Vagina (tissue), 2 donors: ENCODE measurements around the gene GUCY1A1.

Experiments
- POLR2AphosphoS5 ChIP-seq, 2 donors: sonication (generic); formaldehyde crosslinking; IDR thresholded peaks; one replicate each; pipeline ENCODE4 v1.9.0; 2017; ENCODE audit warnings: antibody characterized with exemption in 2 of 2, mild to moderate bottlenecking in 2 of 2, low read depth in 1 of 2; ENCODE audit not compliant: insufficient read depth in 1 of 2
- TF ChIP-seq, protein P1 (sequence below), 3 experiments: fragments of 450-650 bp in 2 of 3; fragments of 200-600 bp in 1 of 3; sonication (generic) in 1 of 3; IDR thresholded peaks; one replicate each; pipeline ENCODE4 v1.5.1; 2017 to 2019; ENCODE audit warnings: antibody characterized with exemption in 3 of 3, mild to moderate bottlenecking in 2 of 3, moderate library complexity in 2 of 3

DNA sequence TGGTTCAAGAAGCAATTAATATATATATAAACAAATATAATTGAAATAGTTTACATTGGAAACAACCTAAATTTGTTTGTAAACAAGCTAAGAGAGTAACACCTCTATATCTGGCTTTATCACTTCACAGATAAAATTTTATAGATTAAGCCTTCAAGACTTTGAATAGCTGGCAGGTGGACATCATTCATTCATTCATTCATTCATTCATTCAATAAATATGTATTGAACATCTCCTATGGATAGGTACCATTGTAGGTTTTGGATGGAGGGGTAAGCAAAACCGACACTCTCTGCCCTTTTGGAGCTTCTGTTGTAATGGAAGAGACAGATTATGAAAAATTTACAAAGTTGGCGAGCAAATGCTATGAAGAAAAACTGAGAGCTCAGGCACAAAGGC is 35.2 kb downstream of the GUCY1A1 start:
- no peak for TF ChIP-seq POLR2AphosphoS5 (IDR thresholded peaks at IDR 0.05; ENCODE audit: insufficient read depth in 1 of 2, low read depth in 1 of 2)
- TF ChIP-seq, protein P1, sequence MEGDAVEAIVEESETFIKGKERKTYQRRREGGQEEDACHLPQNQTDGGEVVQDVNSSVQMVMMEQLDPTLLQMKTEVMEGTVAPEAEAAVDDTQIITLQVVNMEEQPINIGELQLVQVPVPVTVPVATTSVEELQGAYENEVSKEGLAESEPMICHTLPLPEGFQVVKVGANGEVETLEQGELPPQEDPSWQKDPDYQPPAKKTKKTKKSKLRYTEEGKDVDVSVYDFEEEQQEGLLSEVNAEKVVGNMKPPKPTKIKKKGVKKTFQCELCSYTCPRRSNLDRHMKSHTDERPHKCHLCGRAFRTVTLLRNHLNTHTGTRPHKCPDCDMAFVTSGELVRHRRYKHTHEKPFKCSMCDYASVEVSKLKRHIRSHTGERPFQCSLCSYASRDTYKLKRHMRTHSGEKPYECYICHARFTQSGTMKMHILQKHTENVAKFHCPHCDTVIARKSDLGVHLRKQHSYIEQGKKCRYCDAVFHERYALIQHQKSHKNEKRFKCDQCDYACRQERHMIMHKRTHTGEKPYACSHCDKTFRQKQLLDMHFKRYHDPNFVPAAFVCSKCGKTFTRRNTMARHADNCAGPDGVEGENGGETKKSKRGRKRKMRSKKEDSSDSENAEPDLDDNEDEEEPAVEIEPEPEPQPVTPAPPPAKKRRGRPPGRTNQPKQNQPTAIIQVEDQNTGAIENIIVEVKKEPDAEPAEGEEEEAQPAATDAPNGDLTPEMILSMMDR (IDR thresholded peaks at IDR 0.05), result no peak
